ENCODE results near the gene USP5.
A peak's percentile ranks its signal among the peaks of the same experiment; 100 is the strongest.

USP5 gene

GRCh38 chr12:6902448-6902847 is 50.5 kb downstream of the USP5 start:
- TF ChIP-seq TEAD4 (IDR thresholded peaks at IDR 0.05) (no peak), TAF1 (IDR thresholded peaks at IDR 0.05; ENCODE audit: low read depth) (no peak), EP300 (IDR thresholded peaks at IDR 0.05; ENCODE audit: borderline replicate concordance) (no peak), ZBTB7A (IDR thresholded peaks at IDR 0.05; ENCODE audit: low read depth) (no peak), REST (IDR thresholded peaks at IDR 0.05; ENCODE audit: low read depth) (no peak), NFIC (IDR thresholded peaks at IDR 0.05) (no peak), USF1 (IDR thresholded peaks at IDR 0.05) (no peak), EGR1 (IDR thresholded peaks at IDR 0.05) (no peak), TCF12 (IDR thresholded peaks at IDR 0.05; ENCODE audit: low read depth) (no peak), MAX (IDR thresholded peaks at IDR 0.05) (no peak), FOXM1 (IDR thresholded peaks at IDR 0.05; ENCODE audit: borderline replicate concordance, low read depth) (no peak), CEBPB (IDR thresholded peaks at IDR 0.05) (no peak), CREB1 (IDR thresholded peaks at IDR 0.05; ENCODE audit: low read depth) (no peak), RAD21 (IDR thresholded peaks at IDR 0.05; ENCODE audit: low read depth) (no peak), YY1 (IDR thresholded peaks at IDR 0.05; ENCODE audit: low read depth) (no peak)

- TF ChIP-seq ZBTB7A (IDR thresholded peaks at IDR 0.05; ENCODE audit: low read depth) (no peak), CEBPB (IDR thresholded peaks at IDR 0.05) (no peak), USF1 (IDR thresholded peaks at IDR 0.05) (no peak), MAX (IDR thresholded peaks at IDR 0.05) (no peak), REST (IDR thresholded peaks at IDR 0.05; ENCODE audit: low read depth) (no peak), FOXM1 (IDR thresholded peaks at IDR 0.05; ENCODE audit: borderline replicate concordance, low read depth) (no peak), RAD21 (IDR thresholded peaks at IDR 0.05; ENCODE audit: low read depth) (no peak), YY1 (IDR thresholded peaks at IDR 0.05; ENCODE audit: low read depth) (no peak), EGR1 (IDR thresholded peaks at IDR 0.05) (no peak), TEAD4 (IDR thresholded peaks at IDR 0.05) (no peak), TCF12 (IDR thresholded peaks at IDR 0.05; ENCODE audit: low read depth) (no peak), NFIC (IDR thresholded peaks at IDR 0.05) (no peak), EP300 (IDR thresholded peaks at IDR 0.05; ENCODE audit: borderline replicate concordance) (no peak), CREB1 (IDR thresholded peaks at IDR 0.05; ENCODE audit: low read depth) (no peak), TAF1 (IDR thresholded peaks at IDR 0.05; ENCODE audit: low read depth) (no peak)
These were observed 51.8 kb downstream of the USP5 start for GRCh38 chr12:6903722-6904121.

GRCh38 chr12:6904280-6905276 is 52.6 kb downstream of the USP5 start, which contains the start of gene LRRC23:
Gene LRRC23 (plus strand): TSS chr12:6904822. CDS start chr12:6905634, 812 bp downstream.
- TF ChIP-seq EGR1 (IDR thresholded peaks at IDR 0.05) (no peak), MAX (IDR thresholded peaks at IDR 0.05) (peak; percentile 77; the same call in 1 of the 2 replicates), CEBPB (IDR thresholded peaks at IDR 0.05) (0 out of 2 replicates have a peak, but pooled peaks have one; percentile 56), CREB1 (IDR thresholded peaks at IDR 0.05; ENCODE audit: low read depth) (peak; percentile 74), NFIC (IDR thresholded peaks at IDR 0.05) (no peak)

GRCh38 chr12:6905414-6906040 is 53.6 kb downstream of the USP5 start:
- TF ChIP-seq TAF1 (IDR thresholded peaks at IDR 0.05; ENCODE audit: low read depth) (no peak), RAD21 (IDR thresholded peaks at IDR 0.05; ENCODE audit: low read depth) (no peak), EGR1 (IDR thresholded peaks at IDR 0.05) (no peak), ZBTB7A (IDR thresholded peaks at IDR 0.05; ENCODE audit: low read depth) (0 out of 2 replicates have a peak, but pooled peaks have one; percentile 27)

All from Ishikawa (cell line).